Adipose tissue (tissue), 3 donors: ENCODE measurements around the gene PRSS21. TPM values are rescaled to one million over a fixed set of nuclear protein-coding genes. Genes with fewer than 3 reads are reported as not detected.

Source experiments
- H3K27ac ChIP-seq: one replicate; pipeline ENCODE4 v1.5.1; 2013; ENCODE audit warnings: low read depth, low read length
- WGBS, 3 donors: extraction: QIAGEN DNeasy Blood & Tissue Kit; methylation state at CpG; one replicate each; pipeline ENCODE4 v1.1.7; 2013; 5-methylcytosine and 5-hydroxymethylcytosine counted together
- polyA plus RNA-seq, 3 donors: library from polyadenylated mRNA; stranded (reverse); fragments of 200-250 nt; gene quantifications; one replicate each; pipeline ENCODE4 v1.2.3, GENCODE V29; 2013
- donor health status: healthy with polysubstance abuse.
- donor health status: Bipolar disorder and iron deficiency.
- donor health status: healthy.

PRSS21 gene
- polyA plus RNA-seq, 3 donors = 0.39 to 0.77 TPM; not detected in 1

DNA sequence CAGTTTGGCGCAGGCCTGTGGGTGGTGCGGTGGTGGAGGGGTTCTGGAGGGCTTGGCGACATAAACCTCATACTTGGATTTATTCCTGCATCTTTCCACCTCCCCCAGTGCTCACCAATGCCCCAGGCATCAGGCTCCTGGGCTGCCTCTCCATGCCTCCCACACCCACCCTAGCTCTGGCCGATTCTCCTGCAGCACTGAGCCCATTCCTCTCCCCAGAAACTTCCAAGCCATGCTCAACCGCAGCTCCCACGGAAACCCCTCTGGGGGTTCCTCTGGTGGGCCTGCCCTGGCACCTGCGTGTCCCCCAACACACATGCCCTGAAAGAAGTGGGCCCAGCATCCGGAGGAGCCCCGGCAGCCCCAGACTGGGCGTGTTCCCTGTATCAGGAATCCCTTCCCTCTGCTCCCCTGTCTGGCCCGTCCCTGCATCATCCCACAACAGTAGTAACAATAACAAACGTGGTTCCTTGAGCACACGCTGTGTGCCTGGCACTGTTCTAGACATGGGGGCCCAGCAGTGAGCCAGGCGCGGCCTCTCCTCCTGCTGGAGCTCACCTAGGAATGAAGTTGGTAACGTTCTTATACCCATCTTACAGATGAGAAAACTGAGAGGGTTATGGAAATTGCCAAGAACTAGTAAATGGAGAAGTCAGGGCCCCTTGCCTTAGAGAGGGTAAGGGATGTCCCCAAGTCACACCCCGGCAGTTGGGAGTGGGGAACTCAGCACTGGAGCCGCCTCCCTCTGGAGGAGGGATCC lies 2.3 kb downstream of the PRSS21 start:
- no peak overlapping the region for H3K27ac ChIP-seq
- 83 to 87% (median 87%) methylated on average over 18 of the region's 18 CpGs for WGBS, 3 donors

DNA sequence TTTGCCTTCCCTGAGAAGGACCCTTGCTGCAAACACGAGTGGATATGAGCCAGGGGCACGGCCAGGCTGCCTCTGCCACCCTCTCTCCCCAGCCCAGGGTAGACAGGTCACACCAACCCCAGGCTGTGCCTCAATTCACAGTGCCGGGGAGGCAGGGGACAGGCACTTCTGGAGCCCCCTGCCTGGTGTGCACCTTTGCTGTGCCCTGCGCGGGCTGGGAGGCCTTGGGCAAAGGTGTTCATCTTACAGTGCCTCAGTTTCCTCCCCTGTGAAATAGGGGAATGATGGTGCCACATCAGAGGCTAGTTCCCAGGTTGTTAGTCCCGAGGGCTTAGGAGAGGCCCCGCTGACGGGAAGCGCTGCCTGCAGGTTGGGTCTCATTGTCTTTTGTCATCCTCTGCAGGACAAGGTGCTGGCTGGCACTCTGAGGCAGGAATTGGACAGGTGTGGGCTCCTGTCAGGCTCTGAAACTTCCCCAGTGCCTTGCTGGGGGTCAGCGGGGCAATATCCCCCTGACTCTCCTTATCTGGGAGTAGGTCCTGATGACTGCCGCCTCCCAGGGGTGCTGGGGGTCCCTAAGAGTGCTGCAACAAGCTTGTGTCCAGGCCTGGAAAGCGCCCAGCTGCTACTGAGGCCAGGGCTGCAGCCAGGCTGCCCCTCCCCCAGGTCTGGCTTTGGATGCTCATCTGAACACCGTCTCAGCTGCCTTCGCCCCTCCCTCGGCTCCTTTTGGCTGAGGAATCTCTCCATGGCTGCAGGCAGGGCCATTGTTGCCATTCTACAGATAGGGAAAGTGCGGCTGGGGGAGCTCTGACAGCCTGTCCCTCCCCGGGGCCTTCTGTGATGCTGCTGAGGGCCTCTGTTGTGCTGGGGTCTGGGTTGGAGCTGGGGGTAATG lies 3.1 kb downstream of the PRSS21 start:
- 62 to 74% (median 72%) methylated on average over 17 of the region's 17 CpGs for WGBS, 3 donors

DNA sequence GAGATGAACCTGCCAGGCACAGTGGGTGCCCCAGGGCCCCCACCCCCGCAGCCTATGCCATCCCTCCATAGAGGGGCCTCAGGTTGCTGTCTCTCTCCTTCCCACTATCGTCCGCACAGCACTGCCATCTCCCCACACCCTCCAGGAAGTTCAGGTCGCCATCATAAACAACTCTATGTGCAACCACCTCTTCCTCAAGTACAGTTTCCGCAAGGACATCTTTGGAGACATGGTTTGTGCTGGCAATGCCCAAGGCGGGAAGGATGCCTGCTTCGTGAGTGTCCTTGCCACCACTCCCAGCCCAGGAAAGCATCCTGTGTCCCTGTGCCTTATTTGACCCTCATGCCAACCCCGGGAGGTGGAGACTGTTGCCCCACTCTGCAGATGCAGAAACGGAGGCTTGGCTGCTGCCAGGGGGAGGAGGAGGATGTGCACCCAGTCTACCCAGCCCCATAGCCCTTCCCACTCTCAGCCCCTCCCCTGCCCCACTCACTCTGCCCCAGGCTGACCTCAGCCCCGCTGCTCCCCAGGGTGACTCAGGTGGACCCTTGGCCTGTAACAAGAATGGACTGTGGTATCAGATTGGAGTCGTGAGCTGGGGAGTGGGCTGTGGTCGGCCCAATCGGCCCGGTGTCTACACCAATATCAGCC lies 3.9 kb downstream of the PRSS21 start:
- no peak overlapping the region for H3K27ac ChIP-seq
- 70 to 80% (median 78%) methylated on average over 14 of the region's 14 CpGs for WGBS, 3 donors

More for the DNA sequence above, 3.1 kb downstream of the PRSS21 start:
- H3K27ac ChIP-seq = no peak overlapping the region

DNA sequence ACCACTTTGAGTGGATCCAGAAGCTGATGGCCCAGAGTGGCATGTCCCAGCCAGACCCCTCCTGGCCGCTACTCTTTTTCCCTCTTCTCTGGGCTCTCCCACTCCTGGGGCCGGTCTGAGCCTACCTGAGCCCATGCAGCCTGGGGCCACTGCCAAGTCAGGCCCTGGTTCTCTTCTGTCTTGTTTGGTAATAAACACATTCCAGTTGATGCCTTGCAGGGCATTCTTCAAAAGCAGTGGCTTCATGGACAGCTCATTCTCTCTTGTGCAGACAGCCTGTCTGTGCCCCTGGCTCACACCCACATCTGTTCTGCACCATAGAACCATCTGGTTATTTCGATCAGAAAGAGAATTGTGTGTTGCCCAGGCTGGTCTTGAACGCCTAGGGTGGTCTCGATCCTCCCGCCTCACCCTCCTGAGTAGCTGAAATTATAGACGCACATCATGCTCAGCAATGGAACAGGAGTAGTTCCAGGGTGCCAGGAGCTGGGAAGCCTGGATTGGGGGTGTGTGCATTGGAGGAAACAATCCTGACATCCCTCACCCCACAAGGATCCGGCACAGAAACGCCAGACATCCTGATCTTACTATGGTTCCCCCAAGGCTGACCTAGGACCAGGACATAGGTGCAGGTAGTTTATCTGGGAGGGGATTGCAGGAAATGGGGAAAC lies 4.6 kb downstream of the PRSS21 start:
- no peak overlapping the region for H3K27ac ChIP-seq
- WGBS, 3 donors = 73 to 80% (median 78%) methylated on average over 9 of the region's 9 CpGs

DNA sequence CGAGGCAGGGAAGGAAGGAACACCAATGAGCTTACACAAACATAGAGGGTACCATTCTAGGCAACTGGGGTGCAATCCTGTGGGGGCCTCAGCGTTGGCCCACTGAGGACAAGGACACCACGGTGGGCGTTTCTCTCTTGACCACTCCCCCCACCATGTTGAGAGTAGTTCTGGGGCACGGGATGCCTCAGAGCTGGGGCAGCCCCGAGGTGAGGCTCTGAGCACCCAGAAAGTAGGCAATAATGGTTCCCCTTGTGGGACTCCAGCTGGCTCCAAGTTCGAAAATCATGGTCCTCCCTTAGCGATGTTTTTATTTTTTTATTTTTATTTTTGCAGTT lies 5.1 kb downstream of the PRSS21 start:
- WGBS, 3 donors = 58 to 81% (median 67%) methylated on average over 8 of the region's 8 CpGs
- no peak overlapping the region for H3K27ac ChIP-seq

DNA sequence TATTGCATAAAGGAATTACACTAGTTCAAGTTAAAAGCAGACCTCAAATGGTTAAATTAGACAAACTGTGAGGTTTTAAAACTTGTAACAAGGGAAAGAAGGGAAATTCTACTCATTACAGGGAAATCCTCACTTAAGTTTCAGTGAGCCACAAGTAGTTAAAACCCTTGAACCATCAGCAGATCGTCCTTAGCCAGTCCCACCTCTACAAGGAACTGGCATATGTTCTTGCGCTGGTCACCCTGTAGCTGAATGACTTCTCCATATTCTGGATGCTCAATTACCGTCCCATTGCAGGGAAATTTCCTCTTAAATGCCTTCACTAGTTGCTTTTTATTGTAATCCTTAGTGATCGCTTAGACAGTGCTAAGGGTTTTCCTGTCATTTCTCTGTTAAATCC lies 5.5 kb downstream of the PRSS21 start:
- no peak overlapping the region for H3K27ac ChIP-seq
- WGBS, 3 donors = 53 to 69% (median 60%) methylated on average over 4 of the region's 4 CpGs

DNA sequence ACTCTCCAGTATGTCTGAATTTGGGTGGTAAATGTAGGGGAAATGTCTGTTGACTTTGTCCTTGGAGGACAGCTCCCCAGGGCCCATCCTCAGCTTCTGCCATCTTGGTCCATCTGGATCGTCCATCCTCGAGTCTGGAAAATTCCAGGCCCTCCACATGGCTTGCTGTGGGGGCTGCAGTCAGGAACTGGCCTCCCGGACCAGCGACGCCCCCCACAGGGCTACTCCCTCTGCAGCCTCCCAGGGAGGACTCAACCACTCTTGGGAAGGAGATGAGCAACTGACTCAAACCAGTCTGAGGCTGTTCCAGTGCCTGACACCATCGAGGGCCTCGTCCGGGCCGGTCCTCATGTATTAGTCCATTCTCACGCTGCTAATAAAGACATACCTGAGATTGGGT lies 7.6 kb downstream of the PRSS21 start:
- H3K27ac ChIP-seq = no peak overlapping the region
- WGBS, 3 donors = 70 to 79% (median 79%) methylated on average over 10 of the region's 10 CpGs

DNA sequence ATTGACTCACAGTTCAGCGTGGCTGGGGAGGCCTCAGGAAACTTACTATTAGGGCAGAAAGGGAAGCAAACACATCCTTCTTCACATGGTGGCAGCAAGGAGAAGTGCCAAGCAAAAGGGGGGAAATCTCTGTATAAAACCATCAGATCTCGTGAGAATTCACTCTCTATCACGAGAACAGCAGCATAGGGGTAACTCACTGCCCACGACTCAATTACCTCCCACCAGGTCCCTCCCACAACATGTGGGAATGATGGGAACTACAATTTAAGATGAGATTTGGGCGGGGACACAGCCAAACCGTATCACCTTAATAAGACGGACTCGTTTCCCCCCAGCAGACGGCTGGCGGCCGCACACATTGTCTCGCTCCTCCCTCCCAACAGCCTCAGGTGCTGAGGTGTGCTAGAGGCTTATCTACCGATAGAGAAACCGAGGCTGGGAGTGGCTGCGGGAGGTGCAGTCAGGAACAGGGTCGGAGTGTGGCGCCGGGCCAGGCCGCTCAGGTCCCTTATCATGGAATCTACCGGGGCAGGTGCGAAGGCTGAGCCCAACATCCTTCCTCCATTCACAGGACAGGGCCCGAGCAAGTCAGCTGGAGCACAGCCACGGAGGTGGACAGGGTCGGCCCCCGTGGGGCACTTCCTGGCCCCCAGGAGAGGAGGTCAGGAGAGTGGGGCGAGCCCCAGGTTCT lies 8.2 kb downstream of the PRSS21 start:
- no peak overlapping the region for H3K27ac ChIP-seq
- 73 to 79% (median 73%) methylated on average over 26 of the region's 26 CpGs for WGBS, 3 donors

DNA sequence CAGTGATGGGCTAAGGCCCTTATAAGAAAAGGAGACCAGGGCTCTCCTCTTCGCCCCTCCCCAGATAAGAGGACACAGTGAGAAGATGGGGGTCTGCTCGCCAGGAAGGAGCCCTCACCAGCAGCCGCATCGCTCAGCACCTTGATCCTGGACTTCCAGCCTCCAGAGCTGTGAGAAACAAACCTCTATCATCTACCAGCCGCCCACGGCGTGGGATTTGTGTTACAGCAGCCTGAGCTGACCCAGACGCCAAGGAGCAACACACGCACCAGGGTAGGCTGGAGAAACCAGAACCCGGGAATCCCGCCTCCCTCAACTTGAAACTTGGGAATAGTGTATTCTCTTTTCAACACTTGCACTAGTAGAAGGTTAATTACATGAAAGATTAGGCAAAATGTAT lies 8.9 kb downstream of the PRSS21 start:
- H3K27ac ChIP-seq = no peak overlapping the region
- WGBS, 3 donors = 71 to 83% (median 80%) methylated on average over 11 of the region's 11 CpGs

DNA sequence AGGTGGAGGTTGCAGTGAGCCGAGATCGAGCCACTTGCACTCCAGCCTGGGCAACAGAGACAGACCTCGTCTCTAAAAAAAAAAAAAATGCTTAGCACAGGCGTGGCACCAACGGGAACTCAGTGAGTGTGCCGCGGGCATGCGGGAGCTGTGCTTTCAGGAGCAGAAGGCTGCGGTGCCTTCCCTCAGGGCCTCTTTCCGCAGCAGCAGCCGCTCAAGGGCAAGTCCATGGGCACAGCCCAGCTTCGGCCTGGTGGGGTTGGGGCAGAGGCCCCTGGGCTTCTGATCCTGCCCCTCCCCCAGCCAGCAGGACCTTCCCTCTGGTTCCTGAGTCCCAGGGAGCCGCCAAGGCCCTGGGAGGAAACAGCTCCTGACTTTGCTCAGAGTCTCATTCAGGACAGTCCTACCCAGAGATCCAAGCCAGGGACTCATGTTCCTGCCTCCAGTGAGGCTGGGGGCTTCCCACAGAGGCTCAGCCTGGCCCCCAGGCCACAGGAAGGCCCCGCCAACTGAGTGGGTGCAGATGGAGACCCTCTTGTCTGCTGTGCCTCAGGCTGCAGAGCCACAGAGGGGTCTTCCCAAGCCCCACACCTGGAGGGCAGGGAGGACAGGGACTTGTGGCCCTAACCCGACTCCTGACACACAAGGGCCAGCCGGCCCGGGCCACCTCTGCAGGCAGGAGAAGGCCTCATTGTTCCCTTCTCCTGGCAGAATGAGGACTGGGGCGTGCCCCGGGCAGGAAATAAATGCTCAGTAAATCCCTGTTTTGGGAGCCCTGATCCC lies 9.7 kb downstream of the PRSS21 start:
- 61 to 77% (median 77%) methylated on average over 18 to 19 of the region's 19 CpGs for WGBS, 3 donors
- no peak overlapping the region for H3K27ac ChIP-seq

DNA sequence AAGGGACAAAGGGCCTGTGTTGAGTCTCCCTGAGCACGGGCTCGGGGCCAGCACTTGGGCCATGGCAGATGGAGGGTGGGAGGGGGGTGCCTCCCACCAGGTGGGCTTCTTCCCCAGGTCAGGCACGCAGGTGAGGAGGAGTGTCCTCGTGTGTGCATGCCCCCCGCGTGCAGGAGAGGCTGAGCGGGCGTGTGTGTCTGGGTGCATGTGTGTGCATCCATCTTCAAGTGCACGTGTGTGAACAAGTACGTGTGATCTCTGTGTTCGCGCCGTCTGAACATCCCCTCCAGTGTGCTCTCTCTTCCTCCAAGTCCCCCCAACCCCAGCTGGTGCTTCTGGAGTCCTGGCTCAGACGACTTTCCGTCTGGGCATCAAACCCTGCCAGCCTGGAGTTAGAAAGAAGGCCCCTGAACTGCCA lies 10.3 kb downstream of the PRSS21 start:
- 66 to 85% (median 82%) methylated on average over 15 of the region's 15 CpGs for WGBS, 3 donors
- H3K27ac ChIP-seq = no peak overlapping the region

DNA sequence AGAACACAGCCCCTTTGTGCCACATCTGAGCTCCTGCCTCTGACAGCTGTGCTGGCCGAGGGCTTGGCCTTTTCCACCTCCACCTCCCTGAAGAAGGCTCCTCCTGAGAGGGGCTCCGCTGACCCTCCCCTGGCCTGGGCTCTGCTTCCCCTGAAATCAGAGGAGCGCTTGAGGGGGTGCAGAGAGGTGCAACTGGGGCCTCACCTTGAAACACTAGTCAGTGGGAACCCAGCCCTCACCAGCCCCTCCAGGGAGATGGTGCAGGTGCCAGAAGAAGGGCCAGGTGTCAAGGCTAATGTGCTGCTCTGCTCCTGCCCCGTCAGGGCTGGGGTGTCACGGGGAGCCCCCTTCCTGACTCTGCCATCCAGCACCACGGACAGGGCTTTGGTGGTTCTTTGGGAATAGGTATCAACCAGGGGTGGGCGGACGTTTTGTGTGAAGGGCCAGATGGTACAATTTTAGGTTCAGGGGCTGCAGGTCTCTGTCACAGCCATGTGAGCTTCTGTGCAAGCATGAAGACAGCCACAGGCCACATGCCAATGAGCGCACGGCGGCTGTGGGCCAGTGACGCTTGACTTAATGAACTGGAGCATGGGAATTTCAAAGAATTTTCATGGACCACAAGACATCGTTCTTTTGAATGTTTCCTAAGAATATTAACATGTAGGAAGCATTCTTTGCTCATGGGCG lies 10.9 kb downstream of the PRSS21 start:
- H3K27ac ChIP-seq = no peak overlapping the region
- WGBS, 3 donors = 73 to 82% (median 79%) methylated on average over 14 of the region's 14 CpGs

DNA sequence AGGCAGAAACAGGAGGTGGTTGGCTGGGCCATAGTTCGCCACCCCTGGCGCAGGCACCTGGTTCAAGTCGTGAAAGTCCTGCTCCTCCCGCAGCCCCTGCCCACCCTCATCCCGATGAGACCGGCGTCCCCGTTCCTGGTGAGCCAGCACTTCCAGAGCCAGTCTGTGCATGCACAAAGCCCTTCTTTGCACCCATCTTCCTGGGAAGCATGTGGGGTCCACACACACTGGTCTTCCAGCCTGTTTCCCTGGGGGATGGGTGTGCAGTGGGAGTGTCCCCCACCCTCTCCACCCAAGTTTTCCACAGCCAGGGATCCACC lies 11.4 kb downstream of the PRSS21 start:
- H3K27ac ChIP-seq = no peak overlapping the region
- WGBS, 3 donors = 78 to 93% (median 90%) methylated on average over 8 of the region's 8 CpGs

DNA sequence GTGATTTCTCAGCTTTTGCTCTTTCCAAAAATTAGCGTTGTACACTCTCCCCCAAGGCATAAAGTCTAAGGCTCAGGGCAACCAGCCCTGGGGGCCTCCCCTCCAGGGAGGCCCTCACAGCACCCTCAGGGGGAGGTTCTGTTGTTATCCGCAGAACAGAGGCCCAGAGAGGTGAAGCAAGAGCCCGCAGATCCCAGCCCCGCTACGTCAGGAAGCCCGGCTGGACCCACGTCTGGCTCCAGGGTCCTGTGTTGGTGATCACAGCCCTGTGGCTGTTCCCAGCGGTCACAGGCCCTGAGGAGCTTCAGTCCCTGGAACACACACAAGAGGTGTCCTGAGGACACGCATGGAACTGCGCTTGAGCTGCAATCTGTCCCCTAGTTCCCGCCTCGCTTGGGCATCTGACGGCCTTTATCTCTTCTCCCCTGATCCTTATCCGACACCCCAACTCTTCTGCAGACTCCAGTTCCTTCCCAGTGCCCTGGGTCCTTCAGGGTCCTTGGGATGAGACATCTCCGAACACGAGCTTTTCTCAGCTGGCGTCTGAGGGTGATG lies 11.9 kb downstream of the PRSS21 start:
- H3K27ac ChIP-seq = no peak overlapping the region
- 83 to 89% (median 88%) methylated on average over 17 of the region's 17 CpGs for WGBS, 3 donors

DNA sequence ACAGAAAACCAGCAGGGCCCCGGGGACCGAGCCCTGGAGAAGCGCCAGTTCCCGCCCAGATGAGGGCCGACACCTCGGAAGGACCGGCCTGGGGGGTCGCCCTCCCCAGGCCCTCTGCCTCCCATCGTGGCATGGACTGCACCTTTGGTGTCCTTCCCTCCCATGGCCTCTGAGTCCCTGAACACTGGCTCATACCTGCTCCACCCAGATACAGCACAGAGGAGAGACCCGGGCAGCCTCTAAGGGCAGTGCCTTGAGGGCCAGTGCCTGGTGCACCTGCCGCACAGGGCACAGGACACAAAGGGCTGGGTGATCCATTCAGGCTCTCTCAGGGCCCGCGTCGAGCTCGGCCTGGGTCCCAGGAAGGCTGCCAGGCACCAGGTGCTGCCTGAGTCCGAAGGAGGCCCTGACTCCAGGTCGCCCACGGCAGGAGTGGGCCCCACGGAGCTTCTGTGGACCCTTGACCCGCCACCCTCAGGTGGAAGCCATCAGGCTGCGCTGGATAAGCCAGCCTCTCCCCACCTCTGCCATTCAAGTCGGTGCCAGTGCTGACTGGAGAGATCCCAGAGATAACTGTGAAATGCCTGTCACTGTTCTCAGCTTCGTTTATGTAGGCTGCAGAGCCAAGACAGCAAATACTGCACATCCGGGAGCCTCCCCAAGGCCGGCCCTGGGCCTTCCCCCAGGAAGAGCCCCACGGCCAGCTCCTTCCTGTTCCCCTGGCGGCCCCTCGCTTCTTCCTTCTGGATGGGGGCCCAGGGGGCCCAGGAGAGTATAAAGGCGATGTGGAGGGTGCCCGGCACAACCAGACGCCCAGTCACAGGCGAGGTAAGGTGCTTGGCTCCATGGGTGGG lies 12.7 kb downstream of the PRSS21 start, which contains the start of gene ZG16B:
Gene ZG16B (plus strand): TSS at position 803 of the 854 bp plus-strand sequence. CDS start 139 bp downstream, outside the sequence.
- no peak within 1 kb of the TSS for H3K27ac ChIP-seq
- 53 to 69% (median 57%) methylated on average over 32 of the region's 32 CpGs for WGBS, 3 donors

DNA sequence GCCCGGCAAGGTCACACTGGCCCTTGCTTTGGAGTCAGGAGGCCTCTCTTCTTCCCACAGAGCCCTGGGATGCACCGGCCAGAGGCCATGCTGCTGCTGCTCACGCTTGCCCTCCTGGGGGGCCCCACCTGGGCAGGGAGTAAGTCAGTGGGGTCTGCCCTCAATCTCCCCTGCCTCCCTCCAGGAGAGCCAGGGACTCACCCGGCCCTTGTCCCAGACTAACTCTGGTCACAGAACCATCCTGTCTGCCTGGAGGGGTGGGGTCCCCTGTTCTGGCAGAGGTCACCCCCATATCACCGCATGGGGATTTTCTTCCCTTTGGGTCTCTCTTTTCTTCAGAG lies 13.3 kb downstream of the PRSS21 start:
- H3K27ac ChIP-seq = no peak overlapping the region
- 72 to 76% (median 74%) methylated on average over 4 to 5 of the region's 5 CpGs for WGBS, 3 donors
